ENCODE results near the gene EXOSC5.
"Not testable (repeated sequence)": the region's sequence is repeated elsewhere in the genome, so short reads cannot be mapped to it uniquely, and the experiment has no call there.

Gene EXOSC5

GRCh38 chr19:41352279-41352608 is 44.9 kb downstream of the EXOSC5 start:
- Histone ChIP-seq H3K4me1 (ENCODE audit: insufficient read depth, low read length, poor library complexity, severe bottlenecking) (peaks cover 42% of the 10 kb centered on the region), H3K4me2 (ENCODE audit: low read depth, low read length, poor library complexity, severe bottlenecking) (peak overlapping the region; percentile 100), H3K36me3 (ENCODE audit: insufficient read depth, low read length) (peaks cover 4% of the 10 kb centered on the region; the same call in 1 of the 2 replicates), H2AFZ (ENCODE audit: low read length) (peak overlapping the region; percentile 64; the same call in 1 of the 2 replicates), H3K79me2 (ENCODE audit: insufficient read depth, low read length) (peaks cover 66% of the 10 kb centered on the region), H3K9me2 (replicated peaks; ENCODE audit: low read depth, low read length) (no peaks in the 10 kb centered on the region), H3K9me3 (ENCODE audit: insufficient read depth, low read depth, low read length) (no peaks in the 10 kb centered on the region), H3F3A (ENCODE audit: low read depth) (no peaks in the 10 kb centered on the region; the same call in 1 of the 2 replicates), H3K4me3 (ENCODE audit: low read length, poor library complexity, severe bottlenecking) (peak overlapping the region; percentile 92), H3K9ac (ENCODE audit: low read depth, low read length, poor library complexity, severe bottlenecking) (peak overlapping the region; percentile 92), H3K27me3 (ENCODE audit: insufficient read depth, low read length, poor library complexity, severe bottlenecking) (no peaks in the 10 kb centered on the region), H4K20me1 (ENCODE audit: insufficient read depth, low read length, poor library complexity, severe bottlenecking) (peaks cover 35% of the 10 kb centered on the region)
- no peak for TF ChIP-seq EZH2phosphoT487 (IDR thresholded peaks at IDR 0.05; ENCODE audit: borderline replicate concordance)
- TF ChIP-seq CTCF (conservative IDR thresholded peaks at IDR 0.05; ENCODE audit: low read length): no peak

- Histone ChIP-seq H3K4me2 (ENCODE audit: low read depth, low read length, poor library complexity, severe bottlenecking) (peak overlapping the region; percentile 100), H3K4me3 (ENCODE audit: low read length, poor library complexity, severe bottlenecking) (peak overlapping the region; percentile 92), H3F3A (ENCODE audit: low read depth) (no peaks in the 10 kb centered on the region; the same call in 1 of the 2 replicates), H3K79me2 (ENCODE audit: insufficient read depth, low read length) (peaks cover 70% of the 10 kb centered on the region), H3K36me3 (ENCODE audit: insufficient read depth, low read length) (peaks cover 4% of the 10 kb centered on the region; the same call in 1 of the 2 replicates), H3K4me1 (ENCODE audit: insufficient read depth, low read length, poor library complexity, severe bottlenecking) (peaks cover 37% of the 10 kb centered on the region), H3K9me3 (ENCODE audit: insufficient read depth, low read depth, low read length) (no peaks in the 10 kb centered on the region), H3K27me3 (ENCODE audit: insufficient read depth, low read length, poor library complexity, severe bottlenecking) (no peaks in the 10 kb centered on the region), H4K20me1 (ENCODE audit: insufficient read depth, low read length, poor library complexity, severe bottlenecking) (peaks cover 35% of the 10 kb centered on the region), H3K9me2 (replicated peaks; ENCODE audit: low read depth, low read length) (no peaks in the 10 kb centered on the region), H3K9ac (ENCODE audit: low read depth, low read length, poor library complexity, severe bottlenecking) (peak overlapping the region; percentile 92), H2AFZ (ENCODE audit: low read length) (no peak overlapping the region)
- TF ChIP-seq CTCF (conservative IDR thresholded peaks at IDR 0.05; ENCODE audit: low read length): no peak
- TF ChIP-seq EZH2phosphoT487 (IDR thresholded peaks at IDR 0.05; ENCODE audit: borderline replicate concordance): no peak
These were observed 45.6 kb downstream of the EXOSC5 start for GRCh38 chr19:41351339-41352245.

- Histone ChIP-seq H3F3A (ENCODE audit: low read depth) (no peaks in the 10 kb centered on the region; the same call in 1 of the 2 replicates), H3K79me2 (ENCODE audit: insufficient read depth, low read length) (peaks cover 78% of the 10 kb centered on the region), H3K4me2 (ENCODE audit: low read depth, low read length, poor library complexity, severe bottlenecking) (peak overlapping the region; percentile 100), H2AFZ (ENCODE audit: low read length) (no peak overlapping the region), H4K20me1 (ENCODE audit: insufficient read depth, low read length, poor library complexity, severe bottlenecking) (peaks cover 39% of the 10 kb centered on the region), H3K4me3 (ENCODE audit: low read length, poor library complexity, severe bottlenecking) (peak overlapping the region; percentile 92), H3K9me3 (ENCODE audit: insufficient read depth, low read depth, low read length) (no peaks in the 10 kb centered on the region), H3K9me2 (replicated peaks; ENCODE audit: low read depth, low read length) (no peaks in the 10 kb centered on the region), H3K36me3 (ENCODE audit: insufficient read depth, low read length) (peaks cover 11% of the 10 kb centered on the region; the same call in 1 of the 2 replicates), H3K4me1 (ENCODE audit: insufficient read depth, low read length, poor library complexity, severe bottlenecking) (peaks cover 34% of the 10 kb centered on the region), H3K27me3 (ENCODE audit: insufficient read depth, low read length, poor library complexity, severe bottlenecking) (no peaks in the 10 kb centered on the region), H3K9ac (ENCODE audit: low read depth, low read length, poor library complexity, severe bottlenecking) (peak overlapping the region; percentile 92)
- TF ChIP-seq CTCF (conservative IDR thresholded peaks at IDR 0.05; ENCODE audit: low read length) (no peak), EZH2phosphoT487 (IDR thresholded peaks at IDR 0.05; ENCODE audit: borderline replicate concordance) (no peak)
These were observed 46.3 kb downstream of the EXOSC5 start for GRCh38 chr19:41350735-41351338.

- H3K36me3 ChIP-seq (ENCODE audit: insufficient read depth, low read length): peaks cover 36% of the 10 kb centered on the region; the same call in 1 of the 2 replicates
- H3K9me3 ChIP-seq (ENCODE audit: insufficient read depth, low read depth, low read length); H2AFZ ChIP-seq (ENCODE audit: low read length); H3K4me3 ChIP-seq (ENCODE audit: low read length, poor library complexity, severe bottlenecking); H3K27me3 ChIP-seq (ENCODE audit: insufficient read depth, low read length, poor library complexity, severe bottlenecking); H3K4me2 ChIP-seq (ENCODE audit: low read depth, low read length, poor library complexity, severe bottlenecking); H3K9me2 ChIP-seq (replicated peaks; ENCODE audit: low read depth, low read length); H3F3A ChIP-seq (ENCODE audit: low read depth); H3K9ac ChIP-seq (ENCODE audit: low read depth, low read length, poor library complexity, severe bottlenecking): not testable (repeated sequence)
- peaks cover 53% of the 10 kb centered on the region for H4K20me1 ChIP-seq (ENCODE audit: insufficient read depth, low read length, poor library complexity, severe bottlenecking)
- peaks cover 33% of the 10 kb centered on the region for H3K4me1 ChIP-seq (ENCODE audit: insufficient read depth, low read length, poor library complexity, severe bottlenecking)
- H3K79me2 ChIP-seq (ENCODE audit: insufficient read depth, low read length): peaks cover 71% of the 10 kb centered on the region
These were observed 50.2 kb downstream of the EXOSC5 start for GRCh38 chr19:41346916-41347315.
